SW 1271 (cell line): ENCODE results near the gene USP12.

ENCODE experiments used
- DNase-seq, 2 experiments: peaks; one replicate each; lab custom pipeline; 2025; lab: John Stamatoyannopoulos, UW

Gene USP12

DNA sequence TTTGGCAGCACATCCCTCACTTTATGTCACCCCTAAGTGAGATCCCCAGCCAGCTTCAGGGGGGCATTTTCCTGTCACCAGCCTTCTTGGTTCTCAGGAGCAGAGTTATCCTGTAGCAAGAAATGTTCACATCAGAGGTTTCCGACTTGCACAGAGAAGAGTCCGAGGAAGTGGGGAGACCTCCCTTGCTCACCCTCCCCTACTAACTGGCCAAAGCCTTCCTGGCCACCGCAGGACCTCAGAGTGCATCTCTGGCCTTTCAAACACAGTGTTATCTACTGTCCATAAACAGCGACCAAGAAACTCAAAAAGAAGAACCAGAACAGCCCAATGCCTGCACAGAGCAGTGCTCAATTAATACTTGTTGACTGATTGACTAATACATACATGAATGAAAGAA lies 134.4 kb downstream of the USP12 start:
- DNase-seq: no peak

DNA sequence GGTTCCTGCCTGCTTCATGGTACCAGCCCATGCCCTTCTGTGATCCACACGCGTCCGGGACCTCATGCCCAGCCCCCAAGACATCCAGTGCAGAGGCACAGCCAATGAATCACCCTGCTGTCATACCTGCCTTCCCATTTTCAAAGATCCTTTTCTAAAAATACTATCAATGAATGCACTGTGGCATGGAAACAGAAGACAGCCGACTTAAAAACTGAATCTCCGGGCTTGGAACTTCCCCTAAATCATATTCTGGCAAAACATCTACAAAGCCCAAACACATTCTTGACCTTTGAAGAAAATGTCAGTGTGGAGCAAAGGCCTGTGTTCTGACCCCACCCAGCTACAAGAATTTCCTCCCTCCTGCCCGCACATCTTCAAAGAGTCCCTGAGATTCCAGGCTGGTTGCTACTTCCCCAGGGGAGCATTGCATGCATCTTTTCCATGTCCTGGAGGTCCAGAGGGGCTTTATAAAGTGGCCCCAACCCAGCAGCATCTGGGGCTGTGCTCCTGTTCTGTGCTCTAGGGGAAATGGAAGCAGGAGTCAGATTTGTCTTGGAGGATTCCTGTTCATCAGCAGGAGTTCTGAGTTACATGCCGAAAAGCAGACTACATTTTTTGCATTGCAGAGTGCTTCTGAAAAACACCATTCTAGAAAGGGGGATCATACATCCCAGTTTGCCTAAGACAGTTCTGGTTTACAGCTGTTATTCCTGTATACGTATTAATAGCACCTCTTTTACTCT lies 135.2 kb downstream of the USP12 start:
- no peak for DNase-seq

DNA sequence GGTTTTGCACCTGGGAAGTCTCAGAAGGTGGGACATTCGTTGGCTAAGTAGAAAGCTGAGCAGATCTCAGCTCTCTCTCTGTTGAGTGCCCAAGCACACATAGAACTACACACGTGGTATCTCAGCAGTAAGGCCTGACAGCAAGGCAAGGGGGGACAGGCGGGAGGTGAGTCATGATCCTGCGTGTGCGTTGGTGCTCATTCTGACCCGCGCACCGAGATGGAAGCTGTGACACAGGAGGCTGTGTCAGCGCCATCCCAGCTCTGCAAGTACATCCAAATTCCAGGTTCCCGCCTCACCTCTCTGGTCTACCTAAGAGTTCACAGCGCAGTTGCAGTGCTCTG lies 135.7 kb downstream of the USP12 start:
- DNase-seq: no peak

DNA sequence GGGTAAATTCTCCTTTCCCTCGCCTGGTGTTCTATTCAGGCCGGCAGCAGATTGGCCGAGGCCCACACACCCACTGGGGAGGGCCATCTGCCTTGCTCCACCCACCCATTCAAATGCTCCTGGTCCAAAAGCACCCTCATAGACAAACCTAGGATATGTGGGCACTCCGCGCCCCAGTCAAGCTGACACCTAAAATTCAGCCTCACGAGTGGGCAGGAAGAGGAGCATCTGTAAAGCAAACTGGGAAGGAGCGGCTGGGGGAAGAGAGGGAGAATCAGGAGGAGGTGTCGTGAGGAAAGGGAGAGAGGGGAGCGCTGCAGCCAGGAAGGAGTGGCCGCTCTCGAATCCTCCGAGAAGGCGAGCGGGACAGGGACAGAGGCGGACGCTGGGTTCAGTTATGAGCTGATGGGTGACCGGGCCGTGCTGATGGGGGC lies 136.9 kb downstream of the USP12 start:
- DNase-seq: no peak

DNA sequence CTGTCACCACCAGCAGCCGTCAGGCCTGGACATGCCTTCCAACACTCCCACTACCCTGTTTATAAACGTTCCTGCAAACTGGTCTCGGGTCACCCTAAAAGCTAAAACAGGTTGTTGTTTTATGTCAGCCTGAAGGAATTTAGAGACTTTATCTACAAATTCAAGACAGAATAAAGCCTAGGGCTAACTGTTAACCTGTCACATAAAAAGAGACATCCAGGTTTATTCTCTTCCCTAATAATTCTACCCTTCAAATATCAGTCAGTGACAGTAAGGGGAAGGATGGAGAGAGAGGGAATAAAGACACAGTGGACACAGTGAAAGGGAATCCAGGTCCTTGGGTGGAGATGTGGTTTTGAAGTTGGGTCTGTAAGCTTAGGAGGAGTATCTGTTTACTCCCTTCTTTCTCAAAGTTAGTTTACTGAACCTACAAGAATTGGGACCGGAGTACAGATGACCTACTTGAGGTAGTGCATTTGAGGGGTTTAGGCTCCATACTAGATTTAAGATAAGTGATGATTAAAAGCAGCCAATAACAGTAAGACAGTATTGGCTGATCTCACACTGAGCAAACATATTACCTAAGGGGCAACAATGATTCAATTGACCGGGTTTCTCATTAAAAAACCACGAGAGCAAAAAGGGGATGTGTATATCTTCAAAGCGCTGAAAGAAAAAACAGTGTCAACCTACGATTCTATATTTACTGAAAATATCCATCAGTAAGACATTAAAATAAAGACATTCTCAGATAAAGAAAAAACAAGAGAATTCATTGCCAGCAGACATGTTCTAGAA lies 142.7 kb downstream of the USP12 start:
- DNase-seq: no peak

DNA sequence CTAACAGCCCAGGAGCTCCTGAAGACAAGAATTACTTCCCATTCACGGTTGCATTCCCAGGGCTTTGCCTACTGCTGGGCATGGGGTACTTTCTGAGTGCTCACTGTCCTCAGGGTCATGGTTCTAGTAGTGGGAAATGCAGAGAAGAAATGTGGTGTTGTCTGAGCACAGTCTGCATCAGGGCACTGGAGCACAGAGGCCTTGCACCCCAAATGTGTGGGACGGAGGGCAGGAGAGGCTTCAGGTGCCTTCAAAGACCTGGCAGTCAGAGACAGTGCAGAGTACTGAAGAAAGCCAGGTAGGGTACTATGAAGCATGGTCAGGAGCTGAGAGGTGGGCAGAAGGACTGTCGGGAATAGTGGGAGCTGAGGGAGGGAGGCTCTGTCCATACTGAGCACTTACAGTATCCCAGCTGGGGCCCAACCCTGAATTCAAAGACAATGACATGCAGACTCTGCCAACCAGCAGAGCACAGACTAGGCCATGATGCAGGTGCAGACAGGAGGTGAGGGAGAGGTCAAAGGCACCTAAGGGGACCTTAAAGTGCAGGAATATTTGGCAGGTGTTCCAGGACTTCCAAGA lies 144.4 kb downstream of the USP12 start:
- no peak for DNase-seq

DNA sequence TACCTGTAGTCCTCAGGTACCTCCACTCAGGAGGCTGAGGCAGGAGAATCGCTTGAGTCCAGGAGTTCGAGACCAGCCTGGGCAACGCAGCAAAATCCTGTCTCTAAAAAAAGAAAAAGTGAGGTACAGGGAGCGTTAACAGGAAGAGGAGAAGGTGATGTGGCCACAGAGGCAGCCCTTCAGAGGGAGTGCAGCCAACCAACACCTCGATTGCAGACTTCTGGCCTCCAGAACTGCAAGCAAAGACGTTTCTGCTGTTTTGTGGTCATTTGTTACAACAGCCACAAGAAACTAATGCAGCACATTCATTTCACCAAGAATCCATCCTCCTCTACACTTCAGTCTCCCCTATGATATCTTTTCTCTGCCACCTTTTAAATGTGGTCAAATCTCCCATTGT lies 145.2 kb downstream of the USP12 start:
- DNase-seq: no peak

DNA sequence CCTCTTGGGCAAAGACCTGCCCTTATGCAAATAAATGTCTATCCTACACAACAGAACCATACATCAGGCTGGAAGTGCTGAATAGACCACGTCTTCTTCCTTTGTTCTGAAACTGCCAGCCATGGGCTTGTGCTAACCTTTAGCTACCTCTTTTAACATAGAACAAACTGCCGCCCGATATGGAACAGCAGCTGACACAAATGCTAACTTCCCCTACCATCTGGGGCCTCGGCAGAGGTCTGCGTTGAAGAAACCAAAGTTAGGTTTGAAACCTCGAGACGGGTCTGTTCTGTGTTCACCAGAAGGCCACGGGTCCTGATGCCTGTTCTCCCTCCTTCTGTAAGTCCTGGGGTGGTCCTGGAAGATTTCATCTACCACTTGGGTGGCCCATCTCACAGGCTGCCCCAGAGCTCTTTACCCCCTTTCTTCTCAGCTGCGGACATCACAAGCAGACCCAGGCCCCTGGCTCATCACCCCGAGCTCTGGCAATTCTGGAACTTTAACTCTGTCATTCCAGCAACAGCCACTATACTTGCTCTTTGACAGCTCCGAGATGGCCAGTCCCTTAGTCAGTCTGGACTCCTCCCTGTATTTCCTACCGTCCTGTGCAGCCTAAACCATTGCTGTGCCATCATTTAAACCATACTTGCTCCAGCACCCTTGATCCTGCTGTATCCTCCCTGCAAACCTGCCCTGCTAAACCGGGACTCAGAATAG lies 146.7 kb downstream of the USP12 start:
- DNase-seq: no peak

DNA sequence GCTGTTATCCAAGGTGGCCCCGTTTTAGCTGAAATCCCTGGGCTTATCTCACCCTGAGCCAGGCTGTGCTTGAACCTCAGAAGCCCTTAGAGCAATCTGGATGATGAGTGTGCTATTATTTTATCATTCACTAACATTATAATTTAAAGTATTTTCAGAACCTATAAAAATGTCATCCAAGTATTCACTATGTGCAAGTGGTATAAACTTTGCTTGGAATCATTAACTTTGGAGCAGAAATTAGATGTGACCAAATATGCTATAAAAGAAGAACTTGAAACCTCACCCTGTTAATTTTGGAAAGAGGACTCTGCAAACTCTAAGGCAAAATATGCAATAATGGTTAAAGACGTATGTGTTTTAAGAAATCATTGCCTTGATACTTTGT lies 147.5 kb downstream of the USP12 start:
- DNase-seq: no peak

DNA sequence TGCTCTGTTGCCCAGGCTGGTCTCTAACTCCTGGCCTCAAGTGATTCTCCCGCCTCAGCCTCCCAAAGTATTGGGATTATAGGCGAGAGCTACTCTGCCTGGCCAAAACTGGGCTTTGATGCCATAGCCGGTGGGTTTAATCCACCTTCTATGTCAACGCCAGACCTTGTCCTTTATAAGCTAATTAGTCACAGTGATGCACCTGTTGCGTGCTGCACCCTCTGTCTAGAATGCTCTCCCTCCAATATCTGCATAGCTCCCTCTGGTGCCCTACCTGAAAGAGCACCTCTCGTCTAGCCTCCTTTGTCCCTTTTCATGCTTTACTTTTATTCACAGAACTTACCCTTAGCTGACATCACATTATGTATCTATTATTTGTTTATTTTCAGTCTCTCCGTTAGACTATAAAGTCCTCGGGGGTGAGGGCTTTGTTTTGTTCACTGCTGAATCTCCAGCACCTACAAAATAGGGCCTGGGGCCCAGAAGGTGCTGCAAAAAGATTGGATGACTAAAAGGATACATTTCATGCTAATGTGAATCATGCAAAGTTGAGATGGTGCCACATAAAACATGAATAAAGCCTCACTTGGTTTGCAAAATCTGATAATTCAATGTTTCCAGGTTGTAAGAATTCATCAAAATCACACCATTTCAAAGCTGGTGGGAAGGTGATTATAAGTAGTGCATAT lies 148.1 kb downstream of the USP12 start:
- DNase-seq: no peak

DNA sequence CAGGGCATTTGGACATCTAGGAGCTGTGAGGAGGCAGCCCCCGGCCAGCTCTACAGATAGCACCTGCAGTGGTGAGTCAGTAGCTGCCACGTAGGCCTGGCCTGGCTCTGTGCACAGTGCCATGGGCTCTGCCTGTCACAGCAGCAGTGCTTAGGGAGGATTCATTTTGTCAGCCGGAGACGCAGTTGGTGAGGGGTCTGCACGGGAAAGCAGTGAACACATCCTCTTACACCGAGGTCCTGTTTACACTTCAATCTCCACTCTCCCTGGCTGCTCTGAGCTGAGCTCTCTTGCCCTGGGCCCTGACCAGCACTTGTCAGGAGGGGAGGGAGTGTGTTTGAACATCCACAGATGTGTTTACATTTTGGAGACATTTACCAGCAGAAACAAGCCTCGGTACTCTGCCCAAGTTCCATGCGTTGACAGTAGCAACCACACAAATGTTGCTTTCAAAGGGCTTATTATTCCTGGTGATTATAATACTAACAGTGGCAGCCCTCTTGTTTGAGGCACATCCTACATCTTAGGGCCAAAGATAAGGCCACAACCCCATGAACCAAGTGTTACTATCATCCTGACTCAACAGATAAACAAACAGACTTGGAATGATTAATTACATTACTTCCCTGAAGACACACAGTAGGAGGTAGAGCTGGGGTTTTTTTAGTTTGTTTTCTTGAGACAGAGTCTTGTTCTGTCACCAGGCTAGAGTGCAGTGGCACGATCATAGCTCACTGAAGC lies 148.9 kb downstream of the USP12 start:
- no peak for DNase-seq

DNA sequence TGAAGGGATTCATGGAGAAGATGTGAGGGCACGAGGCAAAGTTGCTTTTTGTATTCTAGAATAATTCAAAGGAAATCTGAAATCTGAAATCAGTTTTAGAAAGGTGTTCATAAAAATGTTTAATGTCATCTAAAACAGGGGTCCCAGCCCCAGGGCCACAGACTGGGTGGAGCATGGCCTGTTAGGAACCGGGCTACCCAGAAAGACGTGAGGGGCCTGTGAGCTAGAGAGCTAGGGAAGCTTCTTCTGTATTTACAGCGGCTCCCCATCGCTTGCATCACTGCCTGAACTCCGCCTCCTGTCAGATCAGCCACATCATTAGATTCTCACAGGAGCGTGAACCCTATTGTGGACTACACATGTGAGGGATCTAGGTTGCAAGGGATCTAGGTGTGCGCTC lies 151.2 kb downstream of the USP12 start:
- no peak for DNase-seq

DNA sequence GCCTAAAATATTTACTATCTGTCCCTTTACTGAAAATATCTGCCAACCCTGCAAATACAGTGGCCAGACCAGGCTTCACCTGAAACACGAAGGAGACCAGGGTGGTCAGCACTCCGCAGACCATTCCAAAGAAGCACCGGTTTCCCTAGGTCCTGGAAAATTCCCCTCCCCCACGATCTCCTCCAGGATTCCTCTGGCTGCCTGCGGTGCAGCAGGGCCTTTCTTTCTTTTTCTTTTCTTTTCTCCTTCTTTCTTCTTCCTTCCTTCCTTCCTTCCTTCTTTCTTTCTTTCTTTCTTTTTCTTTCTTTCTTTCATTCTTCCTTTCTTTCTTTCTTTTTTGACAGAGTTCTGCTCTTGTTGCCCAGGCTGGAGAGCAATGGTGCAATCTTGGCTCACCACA lies 152.7 kb downstream of the USP12 start:
- no peak for DNase-seq

DNA sequence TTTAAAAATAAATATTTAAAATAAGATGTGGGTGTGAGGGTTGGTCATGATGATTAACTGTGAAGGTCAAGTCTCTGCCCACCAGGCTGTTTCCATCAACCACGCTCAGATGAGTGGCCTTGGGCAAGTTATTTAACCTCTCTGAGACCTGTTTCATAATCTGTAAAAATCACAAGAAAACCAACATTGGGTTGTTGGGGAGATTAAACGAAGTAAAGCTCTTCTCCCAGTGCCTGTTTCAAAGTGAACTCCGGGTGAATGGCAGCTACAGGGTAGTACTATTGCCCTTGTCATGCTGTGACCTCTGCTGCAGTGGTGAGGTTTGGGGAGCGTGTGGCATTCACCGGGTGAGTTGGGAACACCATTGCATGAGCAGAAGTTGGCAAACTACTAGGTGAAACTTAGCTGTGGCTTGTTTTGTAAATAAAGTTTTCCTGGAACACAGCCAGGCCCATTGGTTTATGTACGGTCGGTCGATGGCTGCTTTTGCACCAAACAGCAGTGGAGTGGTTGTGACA lies 153.2 kb downstream of the USP12 start:
- DNase-seq: no peak

DNA sequence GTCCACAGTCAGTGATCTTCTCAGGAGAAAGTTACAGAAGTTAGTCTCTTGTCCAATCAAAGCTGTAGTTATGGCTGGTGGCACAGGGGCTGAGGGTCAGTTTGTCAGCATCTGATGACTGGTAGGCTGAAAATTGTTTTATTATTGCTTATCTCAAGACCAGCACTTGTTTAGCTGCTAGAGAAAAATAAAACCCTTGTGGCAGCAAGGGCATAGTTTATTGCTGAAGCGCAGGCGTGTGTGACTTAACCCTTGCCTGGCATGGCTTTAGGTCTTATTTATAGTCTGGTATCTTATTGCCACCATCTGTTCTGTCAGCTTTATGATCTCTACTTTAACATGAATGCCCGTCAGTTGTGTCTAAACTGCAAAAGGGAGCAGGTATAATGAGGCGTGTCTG lies 154.7 kb downstream of the USP12 start:
- DNase-seq: no peak
